HG02885 (cell line): ENCODE measurements around the gene MYLK.

Source experiments
- ATAC-seq: cut with Tn5 transposase; IDR thresholded peaks from one replicate; pipeline ENCODE4 v1.9.1; 2021; ENCODE audit warnings: mild to moderate bottlenecking; ENCODE audit not compliant: unreplicated experiment, poor library complexity

The MYLK gene

DNA sequence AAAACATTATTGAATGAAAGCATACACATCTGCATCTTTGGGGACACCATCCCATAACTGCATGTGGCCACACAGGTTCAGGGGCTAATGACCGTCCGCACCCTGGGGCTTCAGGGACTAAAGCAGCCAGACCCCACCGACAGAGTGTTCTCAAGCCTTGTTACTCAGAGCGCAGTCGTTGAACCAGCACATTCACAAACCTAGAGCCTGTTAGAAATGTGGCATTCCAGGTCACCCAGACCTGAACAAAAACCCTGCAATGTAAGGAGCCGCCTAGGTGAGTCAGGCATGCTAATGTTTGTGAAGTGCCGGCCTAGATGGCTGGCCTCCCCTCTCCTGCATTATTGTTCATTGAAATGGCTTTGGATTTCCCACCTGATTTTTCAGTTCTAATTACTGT is 247.0 kb downstream of the MYLK start:
- ATAC-seq = no peak

DNA sequence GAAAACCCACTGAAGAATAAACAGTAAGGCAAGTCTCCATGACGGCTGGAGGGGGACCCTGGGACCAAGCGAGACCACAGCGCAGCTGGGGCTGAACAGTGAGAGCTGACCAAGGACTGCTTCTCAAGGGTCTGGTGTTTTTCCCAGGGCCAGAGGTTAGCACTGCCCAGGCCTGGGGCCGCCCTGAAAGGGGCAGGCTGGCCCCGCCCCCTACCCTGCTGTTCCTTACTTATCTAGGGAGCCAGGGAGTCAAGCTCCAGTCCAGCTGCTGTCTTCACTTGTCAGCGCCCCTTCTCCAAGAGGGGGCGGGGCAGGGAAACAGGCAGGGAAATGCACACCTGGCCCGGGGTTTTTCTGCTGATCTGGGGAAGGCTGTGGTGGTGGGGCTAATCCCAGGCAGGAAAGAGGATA is 247.7 kb downstream of the MYLK start:
- no peak for ATAC-seq

DNA sequence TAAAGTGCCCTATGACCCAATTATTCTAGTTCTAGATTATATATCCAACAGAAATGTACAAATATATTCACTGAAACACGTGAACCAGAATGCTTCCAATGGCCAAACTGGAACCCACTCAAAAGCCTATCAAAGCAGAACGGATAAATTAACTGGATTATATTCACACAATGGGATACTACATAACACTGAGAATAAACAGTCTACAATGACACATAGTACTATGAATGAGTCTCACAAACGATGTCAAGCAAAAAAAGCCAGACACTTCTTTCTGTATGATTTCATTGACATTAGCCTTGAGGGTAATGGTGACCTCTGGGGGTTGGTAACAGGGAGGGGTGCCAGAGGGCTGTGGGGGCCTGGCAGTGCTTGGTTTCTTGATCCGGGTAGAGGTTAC is 248.4 kb downstream of the MYLK start:
- ATAC-seq = no peak

DNA sequence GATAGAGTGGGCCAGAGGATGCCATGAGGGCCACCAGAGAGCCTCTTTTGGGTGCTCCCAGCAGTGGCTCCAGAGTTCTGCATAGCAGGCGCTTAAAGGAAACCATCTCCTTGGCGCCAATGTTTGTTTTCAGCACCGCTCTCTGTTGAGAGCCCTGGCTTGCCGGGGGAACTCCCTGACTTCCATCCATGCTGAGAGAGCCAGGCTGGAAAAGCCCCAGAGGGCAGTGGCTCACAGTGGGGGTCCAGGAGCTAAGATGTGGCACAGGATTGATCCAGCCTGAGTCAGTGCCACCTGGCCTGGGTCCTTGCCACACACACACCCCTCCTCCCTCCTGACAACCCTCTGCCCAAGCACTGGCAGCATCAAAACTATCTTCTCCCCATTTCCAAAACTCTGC is 248.9 kb downstream of the MYLK start:
- no peak for ATAC-seq

DNA sequence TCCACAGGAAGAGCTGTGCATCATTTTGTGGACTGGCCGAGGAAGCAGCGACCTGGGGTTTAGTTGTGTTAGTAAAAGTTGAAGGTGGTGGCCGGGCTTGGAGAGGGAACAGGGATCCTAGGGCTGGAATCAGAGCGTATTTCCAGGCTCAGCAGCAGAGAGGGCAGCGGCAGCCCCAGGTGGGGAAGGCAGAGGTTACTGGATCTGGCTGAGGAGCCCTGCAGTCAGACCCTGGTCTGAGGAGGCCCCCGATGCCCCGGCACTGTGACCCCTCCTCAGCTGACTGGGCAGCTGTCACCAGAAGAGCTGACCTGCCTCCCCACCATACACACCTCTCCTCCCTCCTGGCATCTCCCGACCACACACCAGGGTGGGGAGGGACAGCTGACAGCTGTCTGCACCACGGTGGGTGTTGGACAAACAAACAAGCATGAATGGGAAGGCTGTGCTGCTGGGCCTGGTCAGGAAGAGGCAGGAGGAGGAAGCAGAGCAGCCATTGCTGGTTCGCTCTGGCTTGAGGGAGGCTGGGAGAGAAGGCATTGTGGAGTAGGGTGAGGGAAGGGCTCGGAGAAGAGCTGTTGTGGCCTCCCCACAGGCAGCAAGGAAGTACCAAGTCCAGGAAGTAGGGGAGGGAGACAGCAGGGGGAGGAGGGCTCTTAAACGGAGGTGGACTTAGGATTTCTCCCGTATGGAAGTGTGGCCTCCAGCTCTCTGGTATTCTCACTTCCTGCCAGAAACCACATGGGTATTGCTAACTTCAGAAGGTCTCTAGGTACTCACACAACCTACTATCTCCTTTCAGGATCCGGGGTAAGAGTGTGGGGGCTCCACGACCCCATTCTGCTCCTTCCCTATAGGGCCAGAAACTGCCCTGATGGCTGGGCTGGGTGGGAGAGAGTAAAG is 249.7 kb downstream of the MYLK start:
- no peak for ATAC-seq

DNA sequence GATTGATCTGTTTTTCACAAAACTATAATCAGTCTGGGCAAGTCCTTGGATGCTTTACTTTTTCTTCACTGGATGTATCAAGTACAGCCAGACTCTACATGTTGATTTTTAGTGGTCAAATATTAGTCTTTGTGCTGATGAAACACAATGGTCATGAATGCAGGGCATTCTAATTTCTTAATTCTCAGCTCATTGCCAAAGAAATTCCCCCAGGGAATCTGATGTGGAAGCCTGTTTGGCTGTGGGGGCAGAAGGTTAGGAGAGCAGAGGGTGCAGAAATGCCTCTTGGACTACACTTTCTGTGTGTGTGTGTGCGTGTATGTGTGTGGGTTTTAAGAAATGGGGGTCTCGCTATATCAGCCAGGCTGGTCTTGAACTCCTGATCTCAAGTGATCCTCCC is 250.6 kb downstream of the MYLK start:
- no peak for ATAC-seq

DNA sequence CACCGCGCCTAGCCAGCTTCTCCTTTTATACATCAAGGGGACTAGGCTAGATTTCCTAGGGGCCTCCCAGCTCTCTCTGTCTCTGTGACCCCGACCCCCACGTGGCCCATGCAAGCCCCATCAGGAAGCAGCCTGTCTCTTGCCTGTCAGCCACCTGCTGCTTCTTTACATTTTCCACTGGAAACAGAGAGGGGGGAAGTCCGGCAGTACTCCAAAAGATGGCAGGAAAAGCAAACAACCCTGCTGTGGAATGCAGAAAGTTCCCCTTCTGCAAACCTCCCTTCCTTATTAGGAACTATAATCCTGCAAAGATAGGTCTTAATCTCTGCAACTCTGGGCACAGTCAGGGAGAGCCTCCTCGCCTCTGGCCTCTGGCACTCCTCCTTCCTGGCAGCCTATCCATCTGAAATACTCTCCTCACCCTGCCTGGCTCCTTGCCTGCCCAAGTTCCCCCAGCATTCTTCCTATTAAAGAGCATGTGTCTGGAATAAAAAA is 251.9 kb downstream of the MYLK start:
- ATAC-seq = no peak

DNA sequence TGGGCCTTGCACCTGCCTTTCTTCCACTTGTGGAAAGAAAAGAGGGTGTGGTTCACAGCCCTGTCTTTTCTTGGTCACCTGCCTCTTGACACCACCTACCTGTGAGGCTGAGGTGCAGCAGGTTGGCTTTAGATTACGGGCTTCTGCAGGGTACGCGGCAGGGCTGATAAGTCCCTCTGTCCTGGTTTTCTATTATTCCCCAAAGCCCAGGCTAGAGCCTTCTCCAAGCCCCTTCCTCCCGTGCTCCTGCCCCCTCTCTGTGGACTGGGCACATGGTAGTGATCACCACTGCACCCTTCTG is 254.4 kb downstream of the MYLK start:
- no peak for ATAC-seq

DNA sequence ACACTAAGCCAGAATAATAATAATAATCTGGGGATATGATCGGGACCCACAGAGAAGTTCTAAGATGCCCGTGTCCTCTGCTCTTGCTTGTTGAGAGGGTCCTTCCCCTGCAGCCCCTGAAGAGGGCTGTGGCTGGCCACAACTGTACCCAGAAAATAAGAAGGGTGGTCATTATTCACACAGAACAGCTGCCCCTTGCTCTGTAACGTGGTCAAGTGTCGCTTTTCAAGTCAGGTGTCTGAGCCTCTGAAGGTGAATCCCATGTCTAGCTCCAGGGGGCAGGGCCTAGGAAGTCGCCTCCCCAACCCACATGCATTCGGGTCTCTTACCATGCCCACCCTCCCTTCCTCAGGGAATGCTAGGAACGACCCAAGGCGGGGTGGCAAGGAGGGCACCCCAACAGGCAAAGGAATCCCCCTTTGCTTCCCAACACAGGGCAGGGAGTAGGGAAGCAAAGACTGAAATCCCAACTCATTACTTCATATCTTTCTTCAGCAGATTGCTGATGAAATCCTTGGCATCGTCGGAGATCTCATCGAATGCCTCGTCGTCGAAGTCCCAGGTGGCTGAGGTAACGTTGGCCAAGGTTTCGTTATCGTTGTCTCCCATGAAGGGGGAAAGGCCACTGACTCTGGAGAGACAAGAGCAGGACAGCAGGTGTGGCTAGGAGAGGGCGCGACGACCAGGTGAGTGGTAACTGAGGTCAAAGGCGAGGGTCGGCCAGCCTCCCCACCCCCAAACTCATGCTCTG is 255.0 kb downstream of the MYLK start:
- no peak for ATAC-seq

DNA sequence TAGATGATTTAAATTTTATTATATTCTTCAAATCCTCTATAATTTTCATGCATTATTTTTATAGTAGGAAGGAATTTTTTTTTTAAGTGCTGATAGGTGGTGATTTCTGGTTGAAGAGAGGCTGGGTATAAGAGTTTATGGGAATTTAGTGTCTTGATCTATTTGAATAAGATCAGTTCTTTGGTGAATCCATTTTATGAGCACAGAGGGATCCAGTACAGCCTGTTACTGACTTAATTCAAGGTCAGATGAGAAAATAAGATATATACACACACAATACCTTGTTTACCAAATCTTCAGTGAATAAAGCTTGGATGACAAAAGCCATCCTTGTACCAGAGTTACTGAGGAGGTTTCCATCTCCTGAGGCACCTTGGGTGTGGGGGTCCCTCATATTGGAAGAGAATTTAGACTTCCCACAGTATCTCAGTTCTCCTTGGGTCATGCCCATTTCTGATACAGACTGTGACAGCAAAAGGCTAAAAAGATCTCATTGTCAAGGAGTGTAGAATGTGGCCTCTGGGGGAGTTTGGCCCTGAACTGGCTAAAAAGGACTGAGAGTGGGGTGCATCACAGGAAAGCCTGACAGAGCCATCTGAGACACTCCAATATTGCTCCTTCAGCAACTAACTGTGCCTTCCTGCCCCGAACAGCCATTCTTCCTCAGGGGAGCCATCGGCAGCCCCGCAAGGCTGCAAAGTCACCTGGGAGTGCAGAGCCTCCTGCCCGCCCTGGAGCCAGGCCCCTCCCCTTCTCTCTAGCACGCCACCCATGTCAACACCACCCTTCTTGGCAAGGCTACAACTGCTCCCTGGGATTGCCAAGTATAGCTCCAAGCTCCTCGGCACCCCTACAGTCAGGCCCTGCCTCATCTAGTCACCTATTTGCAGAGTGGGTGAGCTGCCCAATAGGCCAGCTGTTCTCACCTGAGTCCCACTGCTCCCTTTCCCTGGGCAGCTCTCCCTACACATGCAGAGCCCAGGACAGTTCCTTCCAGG is 256.2 kb downstream of the MYLK start:
- ATAC-seq = no peak

DNA sequence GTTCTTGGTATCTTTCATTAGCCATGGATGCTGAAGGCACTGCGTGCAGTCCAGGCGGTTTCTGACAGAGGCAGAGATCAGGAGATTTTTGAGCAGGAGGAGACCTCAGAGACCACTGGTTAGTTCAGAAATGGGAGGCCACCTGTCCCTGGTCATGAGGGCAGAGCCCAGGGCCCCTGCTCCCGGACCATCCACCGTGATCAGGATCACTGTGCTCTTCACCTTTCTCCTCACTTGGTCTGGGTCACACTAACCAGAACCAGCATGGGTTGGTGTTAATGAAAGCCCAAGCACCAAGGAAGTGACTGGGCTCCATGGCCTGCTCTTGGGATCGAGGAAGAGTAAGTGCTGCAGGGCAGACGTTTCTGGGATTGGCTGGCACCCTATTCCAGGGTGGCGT is 257.3 kb downstream of the MYLK start:
- ATAC-seq = no peak

DNA sequence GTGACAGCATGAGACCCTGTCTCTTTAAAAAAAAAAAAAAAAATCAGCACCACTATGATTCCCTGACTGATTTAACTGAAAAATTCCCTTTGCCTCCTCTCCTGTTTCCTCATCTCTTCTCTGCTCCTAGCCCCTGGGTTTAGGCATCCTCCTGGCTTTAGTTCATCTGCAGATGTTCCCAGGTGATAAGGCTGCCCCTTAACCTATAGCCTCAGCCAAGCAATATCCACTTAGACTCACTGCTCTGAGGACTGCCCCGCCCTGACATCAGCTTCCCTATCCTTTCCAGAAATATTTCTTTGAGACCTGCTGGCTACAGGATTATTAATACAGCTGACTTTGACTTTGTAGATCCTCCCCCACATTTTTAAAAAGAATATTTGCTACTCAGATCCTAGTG is 259.8 kb downstream of the MYLK start:
- ATAC-seq = no peak

DNA sequence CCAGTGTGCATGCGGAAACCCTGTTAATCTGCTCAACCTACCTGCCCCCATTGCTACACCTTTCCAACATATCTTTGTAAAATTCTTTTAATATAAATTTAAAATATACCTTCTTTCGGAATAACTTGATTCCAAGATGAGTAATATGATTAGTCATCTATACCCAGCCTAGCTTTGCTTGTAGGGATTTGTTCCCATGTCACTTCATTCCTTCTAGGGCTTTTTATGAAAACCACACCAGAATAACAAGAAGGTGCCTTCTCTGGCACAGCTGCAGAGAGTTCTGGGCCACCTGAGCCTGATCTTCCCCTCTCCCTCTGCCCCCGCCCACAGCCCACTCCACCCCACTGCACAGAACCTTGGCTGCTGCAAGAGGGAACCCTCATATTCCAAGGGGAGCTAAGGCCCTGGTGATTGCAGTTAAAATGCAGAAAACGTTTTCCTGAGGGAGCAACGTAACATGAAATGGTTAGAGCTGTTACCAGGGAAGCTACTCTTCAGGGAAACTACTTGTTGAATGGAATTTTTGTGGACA is 260.7 kb downstream of the MYLK start:
- ATAC-seq = no peak

DNA sequence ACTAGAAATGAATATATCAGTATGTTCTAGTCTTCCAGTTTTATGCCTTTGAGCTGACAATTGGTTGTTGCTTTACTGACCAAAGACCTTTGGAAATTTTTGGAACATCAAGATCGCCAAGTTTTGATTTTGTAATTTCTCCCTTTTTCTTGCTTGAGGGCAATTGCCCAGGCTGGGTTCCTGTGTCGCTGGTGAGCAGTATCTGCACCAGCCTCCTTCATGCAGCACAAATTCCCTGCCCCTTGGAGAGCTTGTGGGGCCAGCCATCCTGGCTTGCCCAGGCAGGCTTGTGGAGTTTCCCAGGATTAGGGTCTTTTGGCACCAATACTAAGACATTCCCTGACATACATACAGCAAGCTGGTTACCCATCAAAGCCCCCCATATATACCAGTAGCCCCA is 261.4 kb downstream of the MYLK start:
- no peak for ATAC-seq

DNA sequence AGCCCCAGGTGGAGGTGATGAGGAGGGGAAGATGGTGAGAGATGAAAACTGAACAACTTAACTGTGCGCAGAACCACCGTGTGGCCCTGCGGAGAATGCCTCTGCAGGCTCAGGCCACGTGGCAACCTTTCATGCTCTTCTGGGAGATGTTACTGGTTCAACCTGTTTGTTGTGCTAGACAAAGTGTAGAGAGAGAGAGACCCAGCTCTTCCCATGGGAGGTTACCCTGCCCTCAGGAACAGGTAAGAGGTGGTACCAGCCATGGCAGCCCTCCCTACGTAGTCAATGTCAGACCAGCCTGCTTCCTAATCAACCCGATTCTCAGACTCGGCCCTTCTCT is 262.3 kb downstream of the MYLK start:
- ATAC-seq = no peak

DNA sequence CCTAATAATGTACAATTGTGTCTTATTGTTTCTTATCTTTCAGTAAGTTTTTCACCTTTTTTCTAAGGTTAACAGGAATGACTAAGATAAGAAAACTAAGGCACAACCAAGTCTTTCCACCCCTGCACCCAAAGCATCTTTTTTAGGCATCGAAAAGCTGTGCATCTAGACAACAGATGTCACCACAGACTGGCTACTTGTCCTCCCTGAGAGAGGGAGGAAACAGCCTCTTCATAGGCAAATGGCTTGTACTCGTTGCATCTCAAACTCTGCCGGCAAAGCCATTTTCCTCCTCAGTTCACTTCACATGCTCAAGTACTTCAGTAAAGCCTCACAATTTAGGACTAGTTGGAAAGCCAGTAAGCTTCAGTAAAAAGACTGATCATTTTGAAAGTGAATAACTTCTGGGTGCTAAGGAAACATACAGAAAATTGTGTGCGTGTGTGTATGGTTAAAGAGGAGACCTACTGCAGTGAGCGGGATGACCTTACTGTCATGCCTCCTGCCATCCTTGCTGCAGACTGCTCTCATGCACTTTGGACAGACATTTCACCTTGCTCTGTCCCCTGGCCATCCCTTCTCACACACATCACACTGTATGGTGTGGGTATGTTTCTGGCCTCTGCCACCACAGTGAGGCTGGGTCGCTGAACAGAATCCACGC is 262.8 kb downstream of the MYLK start:
- no peak for ATAC-seq

DNA sequence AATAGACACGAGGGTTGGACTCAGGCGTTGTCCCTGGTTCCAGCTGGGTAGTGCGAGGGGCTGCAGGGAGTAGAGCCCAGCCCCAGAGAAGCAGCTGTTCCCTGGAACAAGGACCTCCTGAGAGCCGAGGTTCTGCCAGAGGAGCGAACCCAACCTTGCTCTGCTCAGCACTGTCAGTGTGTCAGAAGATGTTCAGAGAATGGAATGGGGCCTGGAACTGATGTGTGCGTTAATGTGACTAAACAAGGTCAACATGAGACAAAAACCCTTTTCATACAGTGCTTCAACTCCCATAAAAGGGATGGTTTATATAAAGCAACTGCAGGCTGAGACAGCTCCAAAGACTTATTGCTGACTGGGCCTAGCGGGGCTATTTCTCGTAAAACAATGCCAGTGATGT is 263.8 kb downstream of the MYLK start:
- ATAC-seq = no peak

DNA sequence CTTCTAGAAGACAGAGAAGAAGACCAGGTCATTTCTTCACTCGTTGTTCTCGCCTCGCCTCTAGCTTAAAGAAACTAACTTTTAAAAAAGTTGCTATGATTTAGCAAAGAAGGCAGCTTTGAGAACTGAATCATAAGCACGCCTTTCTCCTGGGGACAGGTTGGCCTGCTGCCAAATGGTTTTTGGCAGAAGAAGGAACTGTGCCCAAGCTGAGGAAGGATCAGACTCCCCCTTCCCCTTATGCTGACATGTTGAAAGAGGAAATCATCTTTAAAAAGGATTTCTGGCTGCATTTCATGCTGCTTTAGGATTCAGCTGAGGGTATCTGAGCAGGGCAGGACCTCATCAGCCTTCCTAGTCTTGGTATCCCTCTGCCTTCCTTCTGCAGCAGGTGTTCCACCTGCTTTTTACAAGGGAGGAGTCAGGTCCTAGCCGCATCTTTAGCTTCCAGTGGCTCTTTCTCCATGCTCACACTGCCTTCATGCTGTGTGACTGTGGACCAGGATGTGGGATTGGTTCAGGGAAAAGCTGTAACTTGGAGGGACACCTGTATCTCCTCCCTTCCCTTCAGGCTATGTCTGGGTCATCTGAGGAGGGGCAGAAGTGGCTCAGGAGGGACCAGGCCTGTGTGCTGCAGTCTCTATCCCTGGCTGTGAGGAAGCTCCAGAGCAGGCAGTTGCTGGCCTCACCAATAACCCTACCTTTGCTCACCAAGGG is 265.2 kb downstream of the MYLK start:
- ATAC-seq = no peak

DNA sequence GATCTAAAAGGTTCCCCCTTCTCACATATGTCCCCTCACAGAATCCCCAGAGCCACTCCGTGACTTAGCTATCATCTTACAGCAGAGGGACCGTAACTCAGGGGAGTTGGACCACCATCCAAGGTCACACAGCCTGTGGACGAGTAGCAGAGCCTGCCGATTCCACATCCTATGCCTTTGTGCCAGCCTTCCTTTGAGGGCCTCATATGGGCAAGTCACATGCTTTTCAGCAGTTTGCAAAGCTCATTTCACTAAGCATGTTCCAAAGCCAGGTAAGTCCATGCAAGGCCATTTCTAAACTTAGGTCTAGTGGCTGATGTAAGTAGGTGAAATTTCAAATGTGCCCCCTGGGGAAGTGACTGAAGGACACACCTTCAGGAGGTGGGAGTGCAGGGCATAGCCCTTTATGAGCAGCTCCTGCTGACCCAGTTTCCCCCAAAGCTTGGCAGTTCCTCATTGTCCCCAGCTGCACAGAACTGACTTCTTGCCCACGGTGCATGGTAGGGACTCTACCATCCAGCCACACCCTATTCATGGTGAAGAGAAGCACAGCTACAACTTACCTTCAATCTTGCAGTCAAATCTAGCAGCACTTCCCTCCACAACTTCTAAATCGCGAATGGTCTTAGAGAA is 265.9 kb downstream of the MYLK start:
- no peak for ATAC-seq
